OCI-LY7 (cell line): ENCODE results near the gene EVA1B. TPM values are rescaled to one million over a fixed set of nuclear protein-coding genes. Genes with fewer than 3 reads are reported as not detected.

ENCODE experiments used
- BruUV-seq: library from RNA; stranded (reverse); fragments of 400-500 nt; replicated peaks from 2 replicates; lab custom pipeline; 2021; lab: Mats Ljungman, UMichigan
- CTCF ChIA-PET: fragments of 300-600 bp; sonication (Branson Sonifier 250); formaldehyde crosslinking; loops from one replicate; lab custom pipeline; 2022; ENCODE audit warnings: antibody characterized with exemption; ENCODE audit not compliant: unreplicated experiment; lab: Charles Lee
- POLR2A ChIA-PET: fragments of 300-600 bp; sonication (Branson Sonifier 250); formaldehyde crosslinking; loops from one replicate; lab custom pipeline; 2022; ENCODE audit warnings: antibody characterized with exemption; lab: Charles Lee
- DNase-seq: peaks from one replicate; pipeline ENCODE4 v3.0.0-alpha.2; 2015; ENCODE audit warnings: low spot score
- H2AFZ ChIP-seq: fragments of 200-600 bp; sonication (generic), shearing (Covaris generic); 2 replicates; pipeline ENCODE4 v1.6.1; 2014; ENCODE audit warnings: mild to moderate bottlenecking, antibody characterized with exemption, low read length, moderate library complexity
- H3K27ac ChIP-seq: fragments of 200-600 bp; sonication (generic); 2 replicates; pipeline ENCODE4 v1.5.1; 2014; ENCODE audit warnings: mixed run types, low read depth, mild to moderate bottlenecking, moderate library complexity, low read length, inconsistent platforms; ENCODE audit not compliant: poor library complexity, severe bottlenecking
- H3K36me3 ChIP-seq: fragments of 200-600 bp; sonication (generic); 2 replicates; pipeline ENCODE4 v1.6.1; 2014; ENCODE audit warnings: mild to moderate bottlenecking, antibody characterized with exemption, low read length, moderate library complexity, mixed read lengths; ENCODE audit not compliant: insufficient read depth
- H3K4me1 ChIP-seq: fragments of 200-600 bp; sonication (generic); 2 replicates; pipeline ENCODE4 v1.5.1; 2014; ENCODE audit warnings: mild to moderate bottlenecking, low read length; ENCODE audit not compliant: insufficient read depth, poor library complexity, severe bottlenecking
- H3K4me2 ChIP-seq: fragments of 200-600 bp; sonication (generic); 2 replicates; pipeline ENCODE4 v1.6.1; 2014; ENCODE audit warnings: mild to moderate bottlenecking, low read length
- H3K4me3 ChIP-seq: fragments of 200-600 bp; sonication (generic); 2 replicates; pipeline ENCODE4 v1.5.1; 2014; ENCODE audit warnings: mild to moderate bottlenecking, low read depth, low read length; ENCODE audit not compliant: poor library complexity, severe bottlenecking
- H3K79me2 ChIP-seq: fragments of 200-600 bp; sonication (generic); 2 replicates; pipeline ENCODE4 v1.6.1; 2016; ENCODE audit warnings: low read depth, mild to moderate bottlenecking, low read length, moderate library complexity, mixed read lengths; ENCODE audit not compliant: insufficient read depth
- H3K9me2 ChIP-seq: fragments of 200-600 bp; sonication (generic); 2 replicates; pipeline ENCODE4 v1.6.1; 2016; ENCODE audit warnings: mild to moderate bottlenecking, low read length, mixed read lengths; ENCODE audit not compliant: insufficient read depth
- H3K9me3 ChIP-seq: fragments of 200-600 bp; sonication (generic); 2 replicates; pipeline ENCODE4 v1.6.1; 2014; ENCODE audit warnings: mild to moderate bottlenecking, mixed run types, low read length, mixed read lengths
- H4K20me1 ChIP-seq: fragments of 200-600 bp; sonication (generic); 2 replicates; pipeline ENCODE4 v1.6.1; 2014; ENCODE audit warnings: mild to moderate bottlenecking, antibody characterized with exemption, low read length, moderate library complexity, mixed read lengths; ENCODE audit not compliant: insufficient read depth
- CTCF ChIP-seq: fragments of 200-600 bp; sonication (generic); conservative IDR thresholded peaks from 2 replicates; pipeline ENCODE4 v1.5.1; 2014; ENCODE audit warnings: mild to moderate bottlenecking, antibody characterized with exemption, low read length, moderate library complexity, mixed read lengths
- EZH2phosphoT487 ChIP-seq: fragments of 200-600 bp; sonication (generic); IDR thresholded peaks from 2 replicates; pipeline ENCODE4 v1.6.1; 2018; ENCODE audit warnings: low read depth, borderline replicate concordance, mild to moderate bottlenecking, mixed run types, antibody characterized with exemption, low read length, moderate library complexity, mixed read lengths
- intact Hi-C: fragments of 100-400 bp; cut with micrococcal nuclease; formaldehyde crosslinking; loops from one replicate; pipeline ENCODE4 v1.10.0; 2022; ENCODE audit not compliant: unreplicated experiment
- total RNA-seq, 2 experiments: library from RNA; depleted of rRNA in 1 of 2; stranded (reverse); fragments of >200 nt in 1 of 2; shearing (Covaris generic) in 1 of 2; gene quantifications; 2 replicates each; pipeline ENCODE4 v1.2.3, GENCODE V29; 2014 to 2022

Gene EVA1B
- total RNA-seq, 2 experiments from 2014 or later = 0.84 to 2.0 TPM

DNA sequence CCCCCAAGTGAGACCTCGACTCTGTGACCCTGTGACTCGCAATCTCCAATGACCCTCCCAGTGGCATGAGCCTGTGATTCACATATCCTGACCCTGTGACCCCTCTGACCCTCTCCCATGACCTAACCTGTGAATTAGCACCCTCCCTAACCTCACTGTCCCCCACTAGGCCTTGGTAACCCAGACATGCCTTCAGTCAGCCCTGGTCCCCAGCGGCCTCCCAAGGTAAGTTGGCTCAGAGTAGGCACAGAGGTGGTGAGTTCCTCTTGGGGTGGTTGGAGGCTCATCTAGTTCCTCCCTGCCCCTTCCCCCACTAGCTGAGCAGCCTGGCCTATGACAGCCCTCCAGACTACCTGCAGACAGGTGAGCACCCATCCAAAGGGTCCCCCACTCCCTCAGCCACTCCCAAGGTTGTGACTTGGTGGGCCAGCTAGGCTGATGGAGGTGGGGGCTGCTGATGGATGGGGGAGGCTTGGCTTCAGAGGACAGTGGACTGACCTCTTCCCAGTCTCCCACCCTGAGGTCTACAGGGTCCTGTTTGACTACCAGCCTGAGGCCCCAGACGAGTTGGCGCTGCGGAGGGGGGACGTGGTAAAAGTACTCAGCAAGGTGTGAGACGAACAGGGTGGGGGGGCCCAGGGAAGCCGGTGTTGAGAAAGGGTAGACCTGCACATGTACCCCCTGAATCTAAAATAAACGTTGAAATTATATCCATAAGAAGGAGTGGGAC, 15.7 kb downstream of the EVA1B start:
- DNase-seq = no peak
- H3K36me3 ChIP-seq = peaks cover 39% of the 10 kb centered on the region
- H3K9me3 ChIP-seq = no peaks in the 10 kb centered on the region
- H3K4me3 ChIP-seq = peak overlapping the region; percentile 65
- H3K4me1 ChIP-seq = peaks cover 25% of the 10 kb centered on the region
- H3K79me2 ChIP-seq = no peaks in the 10 kb centered on the region
- peak overlapping the region; percentile 15; the same call in 1 of the 2 replicates for H2AFZ ChIP-seq
- H4K20me1 ChIP-seq = no peaks in the 10 kb centered on the region
- peak overlapping the region; percentile 68 for H3K4me2 ChIP-seq
- H3K9me2 ChIP-seq = no peaks in the 10 kb centered on the region
- intact Hi-C loops = loop anchor here (2.0 to 5.0 kb wide), 2 partner anchors 41 to 160 kb away; partner anchors contain the start of gene TRAPPC3
- TF ChIP-seq EZH2phosphoT487 (no peak), CTCF (no peak)
- ChIA-PET POLR2A (interaction anchor here (0.6 to 1.0 kb wide), 2 partner anchors 106 to 212 kb away, joined by 4 read pairs; no protein-coding TSS in a partner anchor), CTCF (no interaction called here)
- no peak overlapping the region for H3K27ac ChIP-seq
- BruUV-seq = no TSS peak

GRCh38 chr1:36306902-36307456, 16.5 kb downstream of the EVA1B start:
- intact Hi-C loops = loop anchor here (2.0 to 5.0 kb wide), 2 partner anchors 42 to 160 kb away; partner anchors contain the start of gene TRAPPC3
- H3K4me3 ChIP-seq = peak overlapping the region; percentile 65
- BruUV-seq = no TSS peak
- CTCF ChIA-PET = no interaction called here
- no peaks in the 10 kb centered on the region for H3K79me2 ChIP-seq
- TF ChIP-seq EZH2phosphoT487 (no peak), CTCF (no peak)
- H3K36me3 ChIP-seq = peaks cover 41% of the 10 kb centered on the region
- POLR2A ChIA-PET = interaction anchor here (1.0 to 2.0 kb wide), 2 partner anchors 106 to 146 kb away, joined by 4 to 5 read pairs; no protein-coding TSS in a partner anchor
- no peaks in the 10 kb centered on the region for H3K9me3 ChIP-seq
- no peaks in the 10 kb centered on the region for H4K20me1 ChIP-seq
- H3K9me2 ChIP-seq = no peaks in the 10 kb centered on the region
- DNase-seq = peak; percentile 97
- H2AFZ ChIP-seq = peak overlapping the region; percentile 15; the same call in 1 of the 2 replicates
- peaks cover 25% of the 10 kb centered on the region for H3K4me1 ChIP-seq
- H3K4me2 ChIP-seq = peak overlapping the region; percentile 68
- H3K27ac ChIP-seq = peak overlapping the region; percentile 29
